ENCODE results near the gene FAM209A. TPM values are rescaled to one million over a fixed set of nuclear protein-coding genes. Genes with fewer than 3 reads are reported as not detected.

FAM209A gene
- total RNA-seq, 1 experiment from 2014 or later, result 0.40 TPM

DNA sequence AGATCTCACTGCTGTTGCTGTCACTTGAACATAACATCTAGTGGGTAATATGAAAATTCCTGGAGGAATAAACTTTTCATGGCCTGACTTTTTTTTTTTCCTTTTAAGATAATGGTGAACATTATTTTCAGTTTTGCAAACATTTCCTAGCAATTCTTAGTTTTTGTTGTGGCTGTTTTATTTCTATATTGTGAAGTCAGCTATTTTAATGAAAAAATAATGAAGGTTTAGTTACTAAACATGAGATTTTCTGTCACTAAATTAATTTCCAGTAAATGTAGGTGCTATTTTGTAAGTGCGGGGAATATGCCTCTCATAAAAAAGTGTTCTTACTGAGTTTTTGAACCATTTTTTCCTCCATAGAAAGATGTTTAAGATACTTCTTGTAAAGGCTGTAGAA is 23.4 kb upstream of the FAM209A start:
- H3K4me1 Mint-ChIP-seq (ENCODE audit: low read depth, unreplicated experiment), result no peaks in the 10 kb centered on the region

DNA sequence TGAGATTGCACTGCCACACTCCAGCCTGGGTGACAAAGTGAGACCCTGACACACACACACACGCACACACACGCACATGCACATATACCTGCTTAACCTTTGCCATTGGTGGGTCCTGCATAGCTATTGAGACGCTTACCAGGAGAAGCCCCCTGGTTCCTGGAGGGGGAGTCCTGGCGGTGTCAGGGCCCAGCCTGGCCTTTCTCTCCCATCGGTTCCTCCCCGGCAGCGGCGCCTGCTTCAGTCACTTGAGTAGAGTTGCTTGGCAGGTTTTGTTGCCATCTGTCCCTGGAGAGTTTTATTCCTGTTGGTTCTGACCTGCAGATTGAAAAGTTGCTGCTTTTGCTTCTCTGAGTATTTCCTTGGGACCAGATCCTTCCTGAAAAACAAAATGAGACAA is 20.6 kb upstream of the FAM209A start:
- no TSS peak for BruUV-seq (replicated peaks)
- DNase-seq, result no peak
- Mint-ChIP-seq H3K27me3 (ENCODE audit: unreplicated experiment) (no peaks in the 10 kb centered on the region), H3K4me3 (ENCODE audit: low read depth, unreplicated experiment) (no peak overlapping the region), H3K4me1 (ENCODE audit: low read depth, unreplicated experiment) (no peaks in the 10 kb centered on the region), H3K36me3 (ENCODE audit: insufficient read depth, unreplicated experiment) (no peaks in the 10 kb centered on the region), H3K27ac (ENCODE audit: unreplicated experiment) (no peak overlapping the region), H3K9me3 (ENCODE audit: low read depth, unreplicated experiment) (no peaks in the 10 kb centered on the region)
- intact Hi-C loops (cut with micrococcal nuclease; ENCODE audit: unreplicated experiment), result no loop called here
- TF ChIP-seq, protein P1, sequence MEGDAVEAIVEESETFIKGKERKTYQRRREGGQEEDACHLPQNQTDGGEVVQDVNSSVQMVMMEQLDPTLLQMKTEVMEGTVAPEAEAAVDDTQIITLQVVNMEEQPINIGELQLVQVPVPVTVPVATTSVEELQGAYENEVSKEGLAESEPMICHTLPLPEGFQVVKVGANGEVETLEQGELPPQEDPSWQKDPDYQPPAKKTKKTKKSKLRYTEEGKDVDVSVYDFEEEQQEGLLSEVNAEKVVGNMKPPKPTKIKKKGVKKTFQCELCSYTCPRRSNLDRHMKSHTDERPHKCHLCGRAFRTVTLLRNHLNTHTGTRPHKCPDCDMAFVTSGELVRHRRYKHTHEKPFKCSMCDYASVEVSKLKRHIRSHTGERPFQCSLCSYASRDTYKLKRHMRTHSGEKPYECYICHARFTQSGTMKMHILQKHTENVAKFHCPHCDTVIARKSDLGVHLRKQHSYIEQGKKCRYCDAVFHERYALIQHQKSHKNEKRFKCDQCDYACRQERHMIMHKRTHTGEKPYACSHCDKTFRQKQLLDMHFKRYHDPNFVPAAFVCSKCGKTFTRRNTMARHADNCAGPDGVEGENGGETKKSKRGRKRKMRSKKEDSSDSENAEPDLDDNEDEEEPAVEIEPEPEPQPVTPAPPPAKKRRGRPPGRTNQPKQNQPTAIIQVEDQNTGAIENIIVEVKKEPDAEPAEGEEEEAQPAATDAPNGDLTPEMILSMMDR (IDR thresholded peaks at IDR 0.05; ENCODE audit: unreplicated experiment), result no peak
- CTCF ChIA-PET, result no interaction called here

More for the DNA sequence above, 23.4 kb upstream of the FAM209A start:
- Mint-ChIP-seq H3K36me3 (ENCODE audit: insufficient read depth, unreplicated experiment) (no peaks in the 10 kb centered on the region), H3K9me3 (ENCODE audit: low read depth, unreplicated experiment) (no peaks in the 10 kb centered on the region), H3K27ac (ENCODE audit: unreplicated experiment) (no peak overlapping the region), H3K4me3 (ENCODE audit: low read depth, unreplicated experiment) (no peak overlapping the region), H3K27me3 (ENCODE audit: unreplicated experiment) (no peaks in the 10 kb centered on the region)
- CTCF ChIA-PET, result no interaction called here
- TF ChIP-seq, protein P1 (IDR thresholded peaks at IDR 0.05; ENCODE audit: unreplicated experiment), result no peak
- BruUV-seq (replicated peaks), result no TSS peak
- intact Hi-C loops (cut with micrococcal nuclease; ENCODE audit: unreplicated experiment), result no loop called here
- DNase-seq, result no peak

DNA sequence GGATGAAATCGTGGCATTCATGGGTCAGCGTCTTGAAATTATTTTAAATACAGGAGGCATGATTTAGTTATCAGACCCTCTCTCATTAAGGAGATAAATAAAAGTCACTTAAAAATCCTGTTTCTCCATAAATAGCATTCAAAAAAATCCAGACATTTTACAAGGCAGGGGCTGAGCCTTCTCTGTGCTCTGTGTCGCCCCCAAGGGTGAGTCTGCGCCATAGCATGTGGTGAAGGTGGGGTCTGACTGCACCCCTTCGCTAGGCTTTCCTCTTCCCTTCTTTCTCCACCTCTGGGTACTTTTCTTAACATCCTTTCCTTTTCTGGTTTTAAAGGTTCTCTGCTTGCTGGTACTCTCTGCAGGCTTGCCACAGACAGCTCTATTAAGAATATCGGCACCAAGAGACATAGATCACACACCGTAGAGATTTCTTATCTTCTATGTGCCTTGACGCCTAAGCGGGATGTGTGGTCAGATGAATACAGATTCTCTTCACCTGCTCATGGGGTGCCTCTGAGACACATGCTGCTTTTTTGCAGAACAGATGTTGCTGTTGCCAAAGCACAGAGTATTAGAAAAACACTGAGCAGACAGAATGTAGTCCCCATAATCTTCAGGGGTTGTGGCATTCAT is 20.1 kb upstream of the FAM209A start:
- Mint-ChIP-seq H3K27me3 (ENCODE audit: unreplicated experiment) (no peaks in the 10 kb centered on the region), H3K27ac (ENCODE audit: unreplicated experiment) (no peak overlapping the region), H3K9me3 (ENCODE audit: low read depth, unreplicated experiment) (no peaks in the 10 kb centered on the region), H3K4me1 (ENCODE audit: low read depth, unreplicated experiment) (no peaks in the 10 kb centered on the region), H3K4me3 (ENCODE audit: low read depth, unreplicated experiment) (no peak overlapping the region), H3K36me3 (ENCODE audit: insufficient read depth, unreplicated experiment) (no peaks in the 10 kb centered on the region)
- CTCF ChIA-PET, result no interaction called here
- DNase-seq, result no peak
- intact Hi-C loops (cut with micrococcal nuclease; ENCODE audit: unreplicated experiment), result no loop called here
- BruUV-seq (replicated peaks), result no TSS peak
- TF ChIP-seq, protein P1 (IDR thresholded peaks at IDR 0.05; ENCODE audit: unreplicated experiment), result peak; percentile 31

DNA sequence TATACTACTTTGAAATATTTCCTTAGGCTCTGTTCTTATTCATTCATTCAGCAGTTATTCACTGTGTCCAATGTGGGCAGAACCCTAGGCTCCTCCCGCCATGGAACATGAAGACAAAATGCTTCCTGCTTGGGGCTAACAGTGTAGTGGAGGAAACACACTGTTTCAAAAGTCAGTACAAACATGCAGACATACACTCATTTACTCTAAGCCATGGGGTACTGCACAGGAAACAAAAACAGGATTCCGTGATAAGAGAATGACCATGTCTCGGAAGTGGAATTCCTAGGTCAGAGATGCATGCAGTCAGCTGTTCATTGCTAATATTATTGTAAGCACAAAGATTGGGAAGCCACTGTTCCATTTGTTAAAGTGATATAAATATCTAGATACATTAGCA is 18.4 kb upstream of the FAM209A start:
- H3K4me1 Mint-ChIP-seq (ENCODE audit: low read depth, unreplicated experiment), result no peaks in the 10 kb centered on the region
- H3K9me3 Mint-ChIP-seq (ENCODE audit: low read depth, unreplicated experiment), result no peaks in the 10 kb centered on the region
- H3K4me3 Mint-ChIP-seq (ENCODE audit: low read depth, unreplicated experiment), result no peak overlapping the region
- H3K27ac Mint-ChIP-seq (ENCODE audit: unreplicated experiment), result no peak overlapping the region
- CTCF ChIA-PET, result interaction anchor here (0.6 kb wide), 1 partner anchor 78 kb away, joined by 3 read pairs; no protein-coding TSS in a partner anchor
- intact Hi-C loops (cut with micrococcal nuclease; ENCODE audit: unreplicated experiment), result no loop called here
- H3K27me3 Mint-ChIP-seq (ENCODE audit: unreplicated experiment), result no peaks in the 10 kb centered on the region
- BruUV-seq (replicated peaks), result no TSS peak
- H3K36me3 Mint-ChIP-seq (ENCODE audit: insufficient read depth, unreplicated experiment), result no peaks in the 10 kb centered on the region
- TF ChIP-seq, protein P1 (IDR thresholded peaks at IDR 0.05; ENCODE audit: unreplicated experiment), result no peak
- no peak for DNase-seq
